Sigmoid colon (tissue), 7 donors: ENCODE results near the gene CAPZA1. TPM values are rescaled to one million over a fixed set of nuclear protein-coding genes. Genes with fewer than 3 reads are reported as not detected.

Experiments used
- DNase-seq: peaks from one replicate; pipeline ENCODE4 v3.0.0-alpha.2; 2019
- H3K27ac ChIP-seq, 4 donors: fragments of 200-600 bp; sonication (generic); one replicate each; pipeline ENCODE4 v1.5.1; 2016 to 2019; ENCODE audit warnings: mild to moderate bottlenecking in 1 of 4
- H3K27me3 ChIP-seq, 3 donors: fragments of 200-600 bp; sonication (generic); one replicate each; pipeline ENCODE4 v1.5.1; 2019; ENCODE audit warnings: mild to moderate bottlenecking in 1 of 3
- H3K36me3 ChIP-seq, 4 donors: fragments of 200-600 bp; sonication (generic); one replicate each; pipeline ENCODE4 v1.5.1; 2016 to 2019
- H3K4me1 ChIP-seq, 4 donors: fragments of 200-600 bp; sonication (generic); one replicate each; pipeline ENCODE4 v1.5.1; 2017 to 2019
- H3K4me3 ChIP-seq, 4 donors: fragments of 200-600 bp; sonication (generic); one replicate each; pipeline ENCODE4 v1.5.1; 2017 to 2019; ENCODE audit warnings: mild to moderate bottlenecking in 2 of 4, moderate library complexity in 1 of 4
- H3K9me3 ChIP-seq, 4 donors: fragments of 200-600 bp in 3 of 4; sonication (generic) in 3 of 4; one replicate each; pipeline versions ENCODE4 v1.5.1 to v1.6.1; 2013 to 2019
- CTCF ChIP-seq, 4 experiments: fragments of 450-650 bp in 3 of 4; fragments of 200-600 bp in 1 of 4; IDR thresholded peaks; one replicate each; pipeline ENCODE4 v1.5.1; 2016 to 2019; ENCODE audit warnings: antibody characterized with exemption in 4 of 4, mild to moderate bottlenecking in 3 of 4, moderate library complexity in 2 of 4
- EP300 ChIP-seq, 4 donors: sonication (generic); formaldehyde crosslinking; IDR thresholded peaks; one replicate each; pipeline ENCODE4 v1.6.1; 2017; ENCODE audit warnings: antibody characterized with exemption in 4 of 4
- POLR2A ChIP-seq, 2 donors: fragments of 450-650 bp; IDR thresholded peaks; one replicate each; pipeline ENCODE4 v1.6.1; 2016; ENCODE audit warnings: antibody characterized with exemption in 2 of 2, mild to moderate bottlenecking in 2 of 2, moderate library complexity in 2 of 2
- POLR2AphosphoS5 ChIP-seq, 4 donors: sonication (generic); formaldehyde crosslinking; IDR thresholded peaks; one replicate each; pipeline ENCODE4 v1.6.1; 2017; ENCODE audit warnings: antibody characterized with exemption in 4 of 4
- WGBS, 2 donors: extraction: QIAGEN DNeasy Blood & Tissue Kit; methylation state at CpG; one replicate each; pipeline ENCODE4 v1.1.7; 2013; 5-methylcytosine and 5-hydroxymethylcytosine counted together
- intact Hi-C: fragments of 100-400 bp; cut with DNase I; formaldehyde crosslinking; loops from one replicate; pipeline ENCODE4 v1.15.1; 2023
- polyA plus RNA-seq, 3 donors: library from polyadenylated mRNA; stranded (reverse); fragments of 200-250 nt; gene quantifications; one replicate each; pipeline ENCODE4 v1.2.3, GENCODE V29; 2013
- total RNA-seq, 4 donors: library from RNA; depleted of rRNA; stranded (reverse); fragments of >200 nt; gene quantifications; one replicate each; pipeline ENCODE4 v1.1.0, GENCODE V29; 2016
- donor health status: healthy with polysubstance abuse.
- donor health status: Bipolar disorder and iron deficiency.
- donor health status: healthy.

Gene CAPZA1
- total and polyA plus RNA-seq, 7 donors: 75.9 to 160 (median 90.6) TPM

GRCh38 chr1:112693821-112694220 lies 74.2 kb downstream of the CAPZA1 start:
- TF ChIP-seq POLR2AphosphoS5 (IDR thresholded peaks at IDR 0.05) (no peak), CTCF (IDR thresholded peaks at IDR 0.05) (no peak), POLR2A (IDR thresholded peaks at IDR 0.05) (no peak), EP300 (IDR thresholded peaks at IDR 0.05) (no peak)
- Histone ChIP-seq H3K27me3 (no peaks in the 10 kb centered on the region), H3K36me3 (peaks cover 34 to 97% (median 48%) of the 10 kb centered on the region in 4 donors), H3K27ac (no peak overlapping the region), H3K4me1 (peaks cover 0 to 8% (median 2%) of the 10 kb centered on the region in 4 donors), H3K4me3 (no peak overlapping the region), H3K9me3 (no peaks in the 10 kb centered on the region)
- WGBS, 2 donors: 94% methylated on average over 6 of the region's 6 CpGs
- no peak for DNase-seq
- intact Hi-C loops: no loop called here

- TF ChIP-seq EP300 (IDR thresholded peaks at IDR 0.05) (no peak), POLR2A (IDR thresholded peaks at IDR 0.05) (no peak), POLR2AphosphoS5 (IDR thresholded peaks at IDR 0.05) (no peak), CTCF (IDR thresholded peaks at IDR 0.05) (no peak)
- intact Hi-C loops: no loop called here
- no peak for DNase-seq
- no peaks in the 10 kb centered on the region for H3K9me3 ChIP-seq
- H3K27me3 ChIP-seq: no peaks in the 10 kb centered on the region
- 92 to 93% methylated on average over 15 of the region's 15 CpGs for WGBS, 2 donors
- H3K4me3 ChIP-seq: no peak overlapping the region
- peaks cover 0 to 14% (median 8%) of the 10 kb centered on the region in 4 donors for H3K4me1 ChIP-seq
- H3K36me3 ChIP-seq: peaks cover 33 to 92% (median 47%) of the 10 kb centered on the region in 4 donors
- no peak overlapping the region for H3K27ac ChIP-seq
Observed at GRCh38 chr1:112694363-112694929, 74.8 kb downstream of the CAPZA1 start.

- Histone ChIP-seq H3K36me3 (peaks cover 25 to 84% (median 44%) of the 10 kb centered on the region in 4 donors), H3K27me3 (no peaks in the 10 kb centered on the region), H3K9me3 (no peaks in the 10 kb centered on the region), H3K4me1 (peaks cover 0 to 23% (median 16%) of the 10 kb centered on the region in 4 donors), H3K4me3 (no peak overlapping the region), H3K27ac (no peak overlapping the region)
- TF ChIP-seq EP300 (IDR thresholded peaks at IDR 0.05) (no peak), POLR2AphosphoS5 (IDR thresholded peaks at IDR 0.05) (no peak), POLR2A (IDR thresholded peaks at IDR 0.05) (no peak), CTCF (IDR thresholded peaks at IDR 0.05) (no peak)
- no peak for DNase-seq
- intact Hi-C loops: no loop called here
- WGBS, 2 donors: 96 to 97% methylated on average over 9 of the region's 9 CpGs
Observed at GRCh38 chr1:112695276-112695675, 75.6 kb downstream of the CAPZA1 start.

- Histone ChIP-seq H3K4me3 (no peak overlapping the region), H3K27ac (peak overlapping the region in 2 of 4 donors; percentile 18 to 99), H3K4me1 (peaks cover 0 to 37% (median 31%) of the 10 kb centered on the region in 4 donors), H3K9me3 (no peaks in the 10 kb centered on the region), H3K36me3 (peaks cover 18 to 77% (median 42%) of the 10 kb centered on the region in 4 donors), H3K27me3 (no peaks in the 10 kb centered on the region)
- no peak for TF ChIP-seq CTCF (IDR thresholded peaks at IDR 0.05)
- 91 to 94% methylated on average over 7 of the region's 7 CpGs for WGBS, 2 donors
- no peak for DNase-seq
- intact Hi-C loops: no loop called here
Observed at GRCh38 chr1:112696578-112697314, 77.1 kb downstream of the CAPZA1 start.
